CD4-positive, alpha-beta T cell treated with Interleukin-17A for 4 hours (primary cell): ENCODE measurements around the gene RNF150.

Experiments used
- DNase-seq: peaks from one replicate; pipeline ENCODE4 v3.0.0-alpha.2; 2020; ENCODE audit warnings: mixed read lengths

Gene RNF150

DNA sequence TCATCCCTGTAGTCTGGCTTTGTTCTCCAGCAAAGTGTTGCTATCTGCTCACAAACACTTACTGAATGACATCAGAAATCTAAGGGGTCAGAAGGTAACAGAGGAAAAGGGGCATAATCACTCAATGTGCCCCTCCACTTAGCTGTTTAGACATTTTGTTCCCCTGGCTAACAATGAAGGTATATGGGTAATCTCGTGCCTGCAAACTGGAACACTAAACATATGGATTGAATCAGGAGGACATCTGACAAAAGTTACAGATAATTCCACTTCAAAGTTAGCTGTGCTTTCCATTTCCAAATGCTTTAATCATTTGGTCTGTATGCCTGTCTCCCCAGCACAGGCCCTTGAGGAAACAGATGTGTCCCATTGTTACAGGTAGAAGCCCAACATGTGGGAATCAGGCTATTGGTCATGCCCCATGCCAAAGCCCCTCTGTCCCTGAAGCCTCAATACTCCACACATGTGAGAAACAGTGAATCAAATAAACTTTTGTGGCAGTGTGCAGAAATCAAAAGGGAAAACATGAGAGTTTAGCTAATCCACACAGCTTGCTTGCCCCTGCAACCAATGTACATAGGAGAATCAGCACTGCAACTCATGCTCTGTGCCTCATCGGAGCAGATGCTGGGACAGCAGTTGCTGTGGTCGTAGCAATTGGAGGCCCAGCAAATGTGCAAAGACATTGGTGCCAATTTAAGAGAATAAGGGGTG is 111.7 kb downstream of the RNF150 start:
- DNase-seq, result no peak

- DNase-seq, result no peak
These were observed 112.4 kb downstream of the RNF150 start for GRCh38 chr4:141020801-141021261.

DNA sequence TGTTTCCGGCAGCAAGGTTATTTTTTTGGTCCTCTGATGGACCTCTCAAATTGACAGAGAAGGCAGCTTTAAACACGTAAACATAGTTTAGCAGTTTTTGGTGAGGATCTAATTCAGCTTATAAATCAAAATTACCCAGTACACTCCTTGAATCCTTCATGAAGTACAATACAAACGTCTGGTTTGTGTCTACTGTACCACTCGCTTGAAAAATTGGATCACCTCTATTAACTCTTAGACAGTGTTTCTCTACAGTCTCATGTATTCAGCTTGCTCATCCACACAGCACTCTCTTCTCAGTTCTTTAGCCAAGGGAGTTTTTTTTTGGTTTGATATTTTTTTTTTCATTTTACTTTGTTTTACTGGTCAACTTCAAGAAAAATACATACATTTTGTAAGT is 113.5 kb downstream of the RNF150 start:
- DNase-seq, result no peak

DNA sequence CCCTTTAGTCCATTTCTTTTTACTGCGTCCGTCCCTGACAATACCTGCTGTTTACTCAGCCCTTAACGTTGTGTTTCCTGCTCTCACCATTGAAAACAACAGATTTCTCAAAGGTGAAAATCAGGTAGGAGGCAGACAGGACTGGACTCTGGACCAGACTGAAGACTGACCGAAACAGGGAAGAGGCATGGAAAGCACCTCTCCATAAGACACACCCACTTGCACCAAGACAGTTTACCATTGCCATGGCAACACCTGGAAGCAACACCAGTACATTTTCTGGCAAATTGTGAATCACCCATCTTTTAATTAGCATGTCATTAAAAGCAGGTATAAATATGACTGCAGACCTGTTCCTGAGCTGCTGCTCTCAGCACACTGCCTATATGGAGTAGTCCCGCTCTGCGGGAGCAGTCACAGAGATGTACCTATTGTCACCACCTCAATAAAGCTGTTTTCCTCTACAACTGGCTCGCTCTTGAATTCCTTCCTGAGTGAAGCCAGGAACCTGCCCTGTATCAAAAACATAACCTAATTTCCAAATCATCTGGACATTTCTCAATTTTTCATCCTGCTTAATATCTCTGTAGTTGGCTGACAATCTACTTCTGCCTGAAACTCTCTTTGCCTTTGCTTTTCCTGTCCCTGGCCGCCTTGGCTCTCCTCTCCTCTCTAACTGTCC is 117.0 kb downstream of the RNF150 start:
- no peak for DNase-seq

DNA sequence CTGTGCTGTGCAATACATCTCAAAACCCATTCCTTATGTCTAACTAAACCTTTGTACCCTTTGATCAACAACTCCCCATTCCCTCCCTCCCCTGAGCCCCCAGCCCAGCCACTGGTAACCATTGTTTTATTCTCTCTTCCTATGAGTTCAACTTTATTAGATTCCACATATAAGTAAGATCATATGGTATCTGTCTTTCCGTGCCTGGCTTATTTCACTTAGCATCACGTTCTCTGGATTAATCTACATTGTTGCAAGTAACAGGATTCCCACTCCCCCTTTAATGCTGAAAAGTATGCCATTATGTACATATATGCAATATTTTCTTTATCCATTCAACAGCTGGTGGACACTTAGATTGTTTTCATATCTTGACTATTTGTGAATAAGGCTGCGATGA is 119.4 kb downstream of the RNF150 start:
- DNase-seq, result no peak

DNA sequence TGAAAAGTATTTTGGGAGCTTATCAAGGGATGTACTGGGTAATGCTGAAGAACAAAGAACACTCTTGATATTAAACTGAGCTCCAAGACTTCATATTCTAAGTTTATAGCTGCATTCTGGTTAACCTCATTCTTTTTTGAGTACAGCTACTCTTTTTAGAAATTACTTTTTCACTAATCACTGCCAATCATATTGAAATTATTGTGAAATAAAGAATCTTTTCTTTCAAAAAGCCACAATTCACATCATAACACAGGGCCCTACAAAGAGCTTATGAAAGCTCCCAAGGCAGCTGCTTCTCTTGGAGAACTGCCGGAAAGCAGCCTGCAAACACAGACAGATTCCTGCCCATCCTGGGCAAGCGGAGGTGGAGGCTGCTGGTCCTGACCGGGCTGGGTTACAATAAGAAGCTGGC is 121.4 kb downstream of the RNF150 start:
- DNase-seq, result no peak

- DNase-seq, result no peak
These were observed 123.3 kb downstream of the RNF150 start for GRCh38 chr4:141009931-141010330.

- no peak for DNase-seq
These were observed 124.1 kb downstream of the RNF150 start for GRCh38 chr4:141009129-141009528.

DNA sequence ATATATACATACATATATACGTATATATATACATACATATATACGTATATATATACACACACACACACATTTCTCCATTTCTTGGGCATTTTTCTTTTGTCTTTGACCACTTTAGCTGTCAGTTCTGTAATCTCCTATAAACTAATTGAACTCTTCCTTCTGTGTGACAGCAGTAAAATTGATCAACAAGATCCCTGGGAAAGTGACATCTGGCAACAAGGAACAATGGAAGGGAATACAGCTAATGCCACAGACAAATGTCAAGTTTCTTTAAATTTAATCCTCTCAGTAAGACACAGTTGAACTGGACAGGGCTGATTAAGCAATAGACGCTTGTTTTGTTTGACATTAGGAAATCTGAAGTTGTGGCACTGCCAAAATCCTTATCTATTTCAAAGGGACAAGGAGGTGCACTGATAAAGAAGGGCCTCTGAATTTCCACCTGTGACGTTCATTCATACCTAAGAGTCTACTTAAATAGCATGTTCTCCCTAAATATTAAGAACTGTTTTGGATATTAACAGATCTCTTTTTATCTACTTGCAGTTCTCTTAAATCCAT is 126.9 kb downstream of the RNF150 start:
- no peak for DNase-seq

DNA sequence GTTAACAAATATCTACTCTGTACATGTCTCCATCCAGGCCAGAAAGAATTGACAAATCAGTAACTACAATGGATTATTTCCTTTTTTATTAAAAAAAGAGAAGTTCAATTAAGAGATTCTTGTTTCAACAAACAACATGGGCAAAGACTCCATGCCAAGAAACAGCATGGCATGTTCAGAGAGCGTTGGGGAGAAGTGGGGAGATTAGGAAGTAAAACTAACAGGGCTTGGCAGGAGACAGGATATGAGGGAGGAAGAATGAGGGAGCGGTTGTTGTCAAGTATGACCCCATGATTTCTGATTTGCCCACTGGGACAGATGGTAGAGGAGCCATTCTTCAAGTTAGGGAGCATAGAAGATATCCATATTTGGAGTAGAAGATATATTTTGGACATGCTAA is 128.4 kb downstream of the RNF150 start:
- no peak for DNase-seq

GRCh38 chr4:141003193-141003592 is 130.1 kb downstream of the RNF150 start:
- no peak for DNase-seq

DNA sequence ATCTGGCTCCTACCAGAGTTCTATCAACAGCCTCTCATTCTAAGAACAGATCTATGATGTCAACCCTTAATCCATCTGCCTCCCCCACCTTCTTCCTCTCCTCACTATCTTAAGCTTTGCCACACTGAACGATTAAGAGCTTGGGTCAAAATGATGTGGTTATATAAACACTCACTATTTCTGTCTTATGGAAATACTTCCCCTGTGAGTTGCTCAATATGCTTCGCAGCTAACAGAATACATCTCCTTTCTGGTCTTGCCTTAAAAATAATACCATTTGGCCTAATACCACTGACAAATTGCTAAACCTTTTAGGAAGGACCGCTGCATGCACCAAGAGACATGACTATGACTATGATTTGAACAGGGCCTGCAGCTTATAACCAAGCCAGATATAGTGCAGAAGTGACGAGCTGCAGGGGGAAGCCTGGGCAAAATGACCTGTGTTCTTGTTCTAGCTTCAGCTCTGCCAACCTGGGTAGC is 130.9 kb downstream of the RNF150 start:
- no peak for DNase-seq

- no peak for DNase-seq
These were observed 136.5 kb downstream of the RNF150 start for GRCh38 chr4:140996766-140997165.

DNA sequence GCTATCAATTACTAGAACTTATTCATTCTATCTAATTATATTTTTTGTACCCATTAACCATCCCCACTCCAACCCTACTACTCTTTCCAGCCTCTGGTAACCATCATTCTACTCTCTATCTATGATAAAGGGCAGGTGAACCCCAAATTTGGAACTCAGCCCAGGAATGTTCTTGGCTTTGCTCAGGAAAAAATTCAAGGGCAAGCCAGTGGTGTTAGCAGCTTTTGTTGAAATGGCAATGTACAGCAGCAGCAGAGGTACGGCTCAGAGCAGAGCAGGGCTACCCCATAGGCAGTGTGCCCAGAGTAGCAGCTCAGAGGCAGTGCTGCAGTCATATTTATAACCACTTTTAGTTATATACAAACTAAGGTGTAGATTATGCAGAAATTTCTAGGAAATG is 138.2 kb downstream of the RNF150 start:
- DNase-seq, result no peak

GRCh38 chr4:140994015-140994414 is 139.3 kb downstream of the RNF150 start:
- no peak for DNase-seq

- no peak for DNase-seq
These were observed 139.9 kb downstream of the RNF150 start for GRCh38 chr4:140993370-140993769.

DNA sequence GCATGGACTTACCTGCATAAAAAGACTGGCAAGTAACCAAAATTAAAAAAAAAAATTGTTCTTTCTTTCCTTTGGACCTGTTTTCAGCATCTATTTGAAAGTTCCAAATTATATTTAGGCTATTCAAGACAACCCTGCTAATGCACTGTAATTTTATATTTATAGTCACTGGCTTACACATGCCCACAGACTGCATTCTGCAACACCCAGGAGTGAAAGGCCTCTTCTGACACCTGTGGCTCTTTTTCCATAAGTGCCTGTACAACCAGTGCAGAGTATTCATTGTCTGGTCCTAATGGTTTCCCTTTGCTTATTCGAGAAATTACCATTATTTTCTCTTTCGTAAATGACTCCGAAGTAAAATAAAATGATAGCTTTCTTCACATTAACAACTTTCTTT is 143.3 kb downstream of the RNF150 start:
- no peak for DNase-seq

DNA sequence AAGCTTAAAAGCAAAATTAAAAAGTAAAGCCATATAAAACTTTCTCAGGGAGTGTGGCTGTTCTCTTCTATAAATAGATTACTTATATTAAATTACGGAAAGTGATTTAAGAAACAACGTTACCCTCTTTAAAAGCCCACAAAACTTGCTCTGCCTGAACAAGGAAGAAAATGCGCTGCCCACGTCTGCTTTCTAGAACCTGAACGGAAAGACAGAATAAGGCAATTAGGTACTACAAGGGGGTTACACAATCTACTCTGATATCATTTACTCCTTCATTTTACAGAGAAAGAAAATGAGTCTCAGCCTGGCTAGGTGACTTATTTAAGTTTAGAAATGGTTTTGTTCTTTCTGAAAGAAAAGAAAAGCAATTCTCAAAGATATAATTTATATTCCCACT is 147.2 kb downstream of the RNF150 start:
- DNase-seq, result no peak

- DNase-seq, result no peak
These were observed 150.5 kb downstream of the RNF150 start for GRCh38 chr4:140982613-140983340.

DNA sequence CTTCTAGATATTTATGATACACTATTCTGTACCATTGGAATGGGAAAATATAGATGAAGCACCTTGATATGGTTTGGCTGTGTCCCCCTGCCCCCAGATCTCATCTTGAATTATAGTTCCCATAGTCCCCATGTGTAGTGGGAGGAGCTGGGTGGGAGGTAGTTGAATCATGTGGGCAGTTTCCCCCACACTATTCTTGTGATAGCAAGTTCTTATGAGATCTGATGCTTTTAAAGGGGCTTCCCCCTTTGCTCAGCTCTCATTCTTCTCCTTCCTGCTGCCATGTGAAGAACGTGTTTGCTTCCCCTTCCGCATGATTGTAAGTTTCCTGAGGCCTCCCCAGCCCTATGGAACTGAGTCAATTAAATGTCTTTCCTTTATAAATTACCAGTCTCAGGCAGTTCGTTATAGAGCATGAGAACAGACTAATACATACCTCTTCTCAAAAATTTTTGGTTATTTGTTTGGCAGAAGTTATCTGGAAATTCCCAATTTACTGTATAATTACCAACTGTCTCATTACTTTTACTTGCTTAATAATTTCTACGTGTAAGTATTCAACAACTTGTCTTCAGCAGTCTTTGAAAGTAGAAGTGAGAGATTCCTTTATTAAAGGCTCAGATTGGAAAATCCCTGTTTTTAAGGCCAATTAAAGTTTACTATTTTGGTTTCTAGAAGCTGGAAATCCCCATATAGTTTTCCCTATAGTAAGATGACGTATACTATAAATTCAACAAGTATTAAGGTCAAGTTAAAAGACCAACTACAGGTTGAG is 152.7 kb downstream of the RNF150 start:
- no peak for DNase-seq

GRCh38 chr4:140976768-140977167 is 156.5 kb downstream of the RNF150 start:
- no peak for DNase-seq

- no peak for DNase-seq
These were observed 162.0 kb downstream of the RNF150 start for GRCh38 chr4:140971077-140971792.
